Uterus (tissue), 2 donors: ENCODE measurements around the gene B4GALT7.

Source experiments
- CTCF ChIP-seq, 4 experiments: fragments of 200-600 bp in 2 of 4; fragments of 450-650 bp in 2 of 4; sonication (generic) in 2 of 4; IDR thresholded peaks; one replicate each; pipeline ENCODE4 v1.5.1; 2016 to 2019; ENCODE audit warnings: antibody characterized with exemption in 4 of 4, mild to moderate bottlenecking in 2 of 4, moderate library complexity in 1 of 4
- POLR2A ChIP-seq, 2 donors: fragments of 450-650 bp; IDR thresholded peaks; one replicate each; pipeline ENCODE4 v1.6.1; 2016; ENCODE audit warnings: antibody characterized with exemption in 2 of 2, mild to moderate bottlenecking in 1 of 2, moderate library complexity in 1 of 2

GRCh38 chr5:177606071-177607051 lies 6.4 kb downstream of the B4GALT7 start:
- no peak for TF ChIP-seq POLR2A (IDR thresholded peaks at IDR 0.05)
- no peak for TF ChIP-seq CTCF (IDR thresholded peaks at IDR 0.05)
